Mucosa of rectum (tissue), 2 donors: ENCODE data around the gene NFATC4.

Experiments
- H3K27ac ChIP-seq, 2 donors: one replicate each; pipeline ENCODE4 v1.7.0; 2013; ENCODE audit warnings: inconsistent platforms in 2 of 2, low read depth in 2 of 2, low read length in 2 of 2
- H3K27me3 ChIP-seq, 2 donors: one replicate each; pipeline ENCODE4 v1.7.0; 2013; ENCODE audit warnings: low read length in 2 of 2; ENCODE audit not compliant: control insufficient read depth in 2 of 2, insufficient read depth in 2 of 2
- H3K36me3 ChIP-seq, 2 donors: one replicate each; pipeline ENCODE4 v1.7.0; 2013; ENCODE audit warnings: low read length in 2 of 2; ENCODE audit not compliant: control insufficient read depth in 2 of 2, insufficient read depth in 2 of 2
- H3K4me1 ChIP-seq, 2 donors: one replicate each; pipeline ENCODE4 v1.7.0; 2013; ENCODE audit warnings: low read length in 2 of 2, mild to moderate bottlenecking in 1 of 2; ENCODE audit not compliant: control insufficient read depth in 2 of 2, insufficient read depth in 2 of 2
- H3K4me3 ChIP-seq, 2 donors: one replicate each; pipeline ENCODE4 v1.7.0; 2013; ENCODE audit warnings: low read length in 2 of 2
- H3K9ac ChIP-seq, 2 donors: one replicate each; pipeline ENCODE4 v1.7.0; 2013; ENCODE audit warnings: low read length in 2 of 2, low read depth in 1 of 2, mild to moderate bottlenecking in 1 of 2
- H3K9me3 ChIP-seq, 2 donors: one replicate each; pipeline ENCODE4 v1.7.0; 2013; ENCODE audit warnings: low read length in 2 of 2; ENCODE audit not compliant: control insufficient read depth in 2 of 2
- donor health status: healthy.
- donor health status: Normal muscosa, but diverticular disease.

The NFATC4 gene

DNA sequence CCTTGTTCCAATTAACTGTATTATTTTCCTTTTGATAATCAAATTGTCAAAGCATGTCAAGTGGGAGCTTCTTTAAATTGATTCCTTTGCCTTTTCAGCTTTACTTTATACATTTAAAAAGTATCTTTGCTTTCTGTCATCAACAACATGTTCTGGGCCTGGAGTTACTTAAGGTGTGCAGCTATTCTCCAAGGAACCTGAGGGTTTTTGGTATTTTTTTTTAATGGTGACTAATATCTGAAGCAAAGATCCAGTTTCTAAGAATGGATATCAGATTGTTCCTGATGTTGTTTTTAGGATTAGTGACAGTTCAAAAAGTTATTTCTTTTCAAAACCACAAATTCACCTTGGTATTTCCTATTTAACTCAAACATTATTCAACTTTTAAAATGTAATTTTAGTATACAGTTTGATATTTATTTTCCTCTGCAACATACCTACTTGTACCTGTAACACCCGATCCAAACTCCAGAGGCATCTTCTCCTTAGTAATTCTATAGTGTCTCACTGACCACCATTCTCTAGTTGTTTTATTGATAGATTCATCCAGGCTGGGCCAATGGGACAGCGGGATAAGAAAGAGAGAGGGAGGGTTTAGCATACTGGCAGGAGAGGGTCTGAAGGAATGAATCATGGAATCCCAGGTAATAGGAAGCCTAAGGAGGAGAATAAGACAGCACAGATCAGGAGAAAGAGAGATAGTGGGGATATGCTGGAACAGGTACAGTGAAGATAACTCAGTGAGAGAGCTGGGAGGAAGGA, 58.3 kb downstream of the NFATC4 start:
- H3K27ac ChIP-seq: peak overlapping the region; percentile 89 to 92
- H3K4me1 ChIP-seq: peaks cover 40 to 79% of the 10 kb centered on the region in 2 donors
- no peaks in the 10 kb centered on the region for H3K27me3 ChIP-seq
- H3K4me3 ChIP-seq: peak overlapping the region; percentile 27 to 49
- no peaks in the 10 kb centered on the region for H3K9me3 ChIP-seq
- H3K36me3 ChIP-seq: peaks cover 0 to 1% of the 10 kb centered on the region in 2 donors
- H3K9ac ChIP-seq: peak overlapping the region in 1 of 2 donors; percentile 46

DNA sequence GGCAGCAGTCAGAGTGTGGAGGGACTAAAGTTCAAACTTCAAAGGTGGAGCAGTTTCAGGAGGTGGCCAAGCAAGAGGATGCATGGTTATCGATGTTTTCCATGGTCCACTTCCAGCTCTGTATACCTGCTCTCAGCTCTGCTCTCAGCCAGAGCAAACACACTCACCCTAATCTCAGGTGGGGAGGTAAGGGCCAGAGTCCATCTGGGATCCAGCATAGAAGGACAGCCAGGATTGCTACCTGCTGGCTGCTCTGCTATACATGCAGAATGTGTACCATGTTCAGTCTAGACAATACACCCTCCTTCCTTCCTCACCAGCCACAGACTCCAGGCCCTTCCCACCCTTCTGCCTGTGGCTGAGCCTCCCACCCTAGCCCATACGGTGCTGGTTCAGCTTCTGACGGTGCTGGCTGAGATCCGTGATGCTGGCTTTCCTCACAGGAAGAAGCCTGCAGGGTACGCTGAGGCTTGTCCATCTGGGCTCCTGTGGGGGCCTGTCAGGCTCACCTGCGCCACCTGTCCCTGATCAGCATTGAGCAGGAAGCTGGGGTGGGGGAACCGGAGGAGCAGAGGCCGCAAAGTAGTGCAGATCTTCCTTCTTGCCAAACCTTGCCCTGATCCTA, 59.0 kb downstream of the NFATC4 start:
- Histone ChIP-seq H3K27ac (peak overlapping the region; percentile 89 to 92), H3K4me3 (peak overlapping the region; percentile 19 to 49), H3K36me3 (peaks cover under 1 to 8% of the 10 kb centered on the region in 2 donors), H3K9ac (peak overlapping the region in 1 of 2 donors; percentile 46), H3K4me1 (peaks cover 47 to 85% of the 10 kb centered on the region in 2 donors), H3K9me3 (no peaks in the 10 kb centered on the region), H3K27me3 (no peaks in the 10 kb centered on the region)

DNA sequence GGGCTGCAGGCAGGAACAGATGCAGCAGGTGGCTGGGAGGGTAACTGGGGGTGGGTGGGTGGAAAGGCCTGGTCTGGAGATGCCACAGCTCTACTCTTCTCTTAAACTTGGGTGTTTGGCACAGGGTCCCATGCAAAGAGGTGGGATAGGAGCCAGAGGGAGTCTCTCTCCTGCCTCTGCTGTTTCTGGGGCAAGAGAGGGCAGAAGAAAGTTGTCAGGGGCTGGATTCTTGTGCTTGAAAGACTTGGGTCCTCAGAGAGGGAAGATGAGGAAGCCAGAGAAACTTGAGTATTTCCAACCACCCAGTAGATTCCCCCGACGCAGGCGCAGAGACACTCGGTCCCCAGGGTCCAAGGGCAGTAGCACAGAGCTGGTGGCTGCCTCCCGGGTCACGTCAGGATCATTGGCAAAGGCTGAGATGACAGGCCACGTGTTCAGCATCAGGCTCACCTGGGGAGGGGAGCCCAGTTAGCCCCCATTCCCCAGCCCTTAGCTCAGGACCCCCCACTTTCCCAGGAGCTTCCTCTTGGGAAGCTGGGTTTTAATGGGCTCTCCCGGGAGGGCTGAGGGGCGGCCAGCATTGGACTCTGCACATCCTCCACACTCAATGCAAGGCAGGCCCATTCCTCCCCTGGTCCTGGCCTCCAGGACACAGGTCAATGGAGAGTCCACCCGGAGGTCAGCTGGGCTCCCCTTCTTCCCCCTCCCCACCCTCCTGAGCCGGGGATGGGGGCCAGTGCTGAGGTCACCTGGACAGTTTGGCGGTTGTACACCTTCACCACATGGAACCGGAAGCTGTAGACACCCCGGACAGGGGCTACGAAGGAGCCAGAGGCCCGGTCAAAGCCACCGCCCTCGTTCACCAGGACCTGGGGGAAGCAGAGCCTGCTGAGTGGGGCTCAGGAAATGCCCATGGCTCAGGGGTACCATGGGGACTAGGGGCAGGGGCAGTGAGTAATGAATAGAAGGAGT, 59.8 kb downstream of the NFATC4 start:
- H3K27me3 ChIP-seq: no peaks in the 10 kb centered on the region
- H3K4me1 ChIP-seq: peaks cover 47 to 81% of the 10 kb centered on the region in 2 donors
- peak overlapping the region; percentile 18 to 46 for H3K9ac ChIP-seq
- H3K9me3 ChIP-seq: no peaks in the 10 kb centered on the region
- peaks cover 9 to 16% of the 10 kb centered on the region in 2 donors for H3K36me3 ChIP-seq
- H3K27ac ChIP-seq: peak overlapping the region; percentile 89 to 92
- no peak overlapping the region for H3K4me3 ChIP-seq

DNA sequence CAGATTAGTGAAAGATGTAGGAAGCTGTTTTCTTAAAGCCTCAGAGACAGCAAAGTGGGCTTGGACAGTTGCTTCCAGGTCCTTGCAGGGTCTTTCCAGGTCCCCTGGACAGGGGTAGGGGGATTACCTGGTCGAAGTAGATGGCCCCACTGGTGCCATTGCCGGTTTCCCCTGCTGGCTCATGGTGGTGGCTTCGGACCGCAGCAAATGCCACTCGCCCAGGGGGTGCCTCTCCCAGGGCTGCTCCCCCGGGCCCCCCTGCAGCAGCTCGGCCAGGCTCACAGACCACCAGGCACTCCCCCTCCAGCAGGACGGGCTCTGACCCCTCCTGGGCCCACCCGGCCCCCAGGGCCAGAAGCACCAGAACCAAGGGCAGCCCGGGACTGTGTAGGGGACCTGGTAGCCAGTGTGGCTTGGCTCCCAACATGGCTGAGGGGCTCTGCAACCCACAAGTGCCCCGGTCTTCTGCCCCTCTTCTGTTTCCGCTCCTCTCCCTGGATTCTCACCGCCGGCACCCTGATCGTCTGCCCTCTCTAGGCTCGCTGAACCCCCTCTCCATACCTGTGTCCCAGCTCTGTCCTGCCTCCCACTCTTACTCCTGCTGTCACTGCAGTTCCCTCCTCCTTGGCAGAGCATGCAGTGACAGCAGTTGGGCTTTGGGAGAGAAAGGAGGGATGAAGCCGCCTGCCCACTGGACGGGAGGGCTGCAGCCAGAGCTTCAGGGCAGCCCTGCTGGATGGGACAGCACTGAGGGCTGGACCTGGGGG, 60.8 kb downstream of the NFATC4 start:
- Histone ChIP-seq H3K4me3 (peak overlapping the region; percentile 93 to 96), H3K9me3 (no peaks in the 10 kb centered on the region), H3K9ac (peak overlapping the region; percentile 95 to 97), H3K27me3 (no peaks in the 10 kb centered on the region), H3K27ac (peak overlapping the region; percentile 94 to 97), H3K36me3 (peaks cover 19 to 25% of the 10 kb centered on the region in 2 donors), H3K4me1 (peaks cover 46 to 73% of the 10 kb centered on the region in 2 donors)
